ENCODE data around the gene FECH.
"Not testable (repeated sequence)": the region's sequence is repeated elsewhere in the genome, so short reads cannot be mapped to it uniquely, and the experiment has no call there.

Gene FECH

DNA sequence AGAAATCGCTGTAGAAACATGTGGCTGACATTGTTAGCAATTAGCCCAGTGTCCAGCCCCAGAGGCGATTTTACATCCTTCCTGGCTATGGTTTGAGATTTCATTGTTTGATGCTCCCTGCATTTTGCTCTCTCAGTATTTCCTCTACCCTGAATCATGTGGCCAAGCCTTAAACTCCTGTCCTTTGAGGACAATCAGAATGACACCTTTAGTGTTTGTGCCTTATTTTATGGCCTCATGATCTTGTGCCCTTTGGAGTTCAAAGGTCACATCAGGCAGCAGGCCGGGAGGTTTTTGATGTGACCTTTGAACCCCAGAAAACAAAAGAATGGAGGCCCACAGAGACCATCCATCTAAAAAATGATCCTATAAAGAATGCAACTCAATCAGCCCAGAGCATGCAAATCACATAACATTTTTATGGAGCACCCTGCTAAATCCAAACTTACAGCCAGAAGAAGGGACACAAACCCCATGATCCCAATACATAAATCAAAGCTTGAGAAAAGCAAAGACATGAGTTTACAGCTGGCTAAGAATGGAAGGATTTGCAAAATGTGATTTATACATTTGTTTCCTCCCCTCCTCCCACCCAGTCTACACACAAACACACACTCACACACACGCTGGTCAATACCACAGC lies 52.5 kb downstream of the FECH start:
- DNase-seq (ENCODE audit: low read depth in 2 of 2, low spot score in 1 of 2), result no peak

DNA sequence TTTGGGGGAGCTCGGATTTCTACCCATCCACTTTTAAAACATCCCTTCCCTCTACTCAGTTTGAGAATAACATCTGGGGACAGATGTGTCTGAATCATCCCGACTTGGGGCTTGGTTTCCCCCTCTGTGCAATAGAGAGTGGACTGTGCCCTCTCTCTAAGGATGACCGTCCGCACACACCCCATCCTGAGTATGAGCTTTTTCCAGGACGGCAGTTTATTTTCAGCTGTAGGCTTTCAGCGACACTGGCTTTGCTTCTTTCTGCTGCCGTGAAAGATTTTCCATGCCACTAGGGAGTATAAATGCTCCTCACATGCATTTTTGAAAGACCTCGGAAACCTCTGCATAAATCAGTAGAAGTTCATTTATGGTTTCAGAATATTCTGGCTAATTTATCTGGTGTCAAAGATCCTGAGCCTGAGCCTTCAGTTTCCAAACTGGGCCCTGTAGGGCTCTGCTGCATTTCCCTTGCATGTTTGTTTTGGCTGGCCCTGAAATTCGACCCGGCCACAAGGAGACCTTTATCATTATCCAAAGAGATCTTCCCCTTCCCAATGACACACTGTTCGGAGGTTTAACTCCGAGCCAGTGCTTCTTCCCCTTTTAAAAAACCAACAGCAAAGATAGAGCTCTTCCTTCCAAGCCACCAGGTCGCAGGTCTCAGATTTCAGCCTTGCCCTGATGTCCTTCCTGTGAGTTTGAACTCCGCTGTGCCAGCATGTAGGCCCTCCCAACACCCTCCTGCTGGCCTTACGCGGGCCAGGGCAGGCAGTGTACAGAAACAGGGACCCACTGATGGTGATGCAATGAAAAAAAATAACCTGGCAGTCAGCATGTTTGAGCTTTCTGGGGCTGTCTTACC lies 53.3 kb downstream of the FECH start:
- DNase-seq (ENCODE audit: low read depth in 2 of 2, low spot score in 1 of 2), result no peak

DNA sequence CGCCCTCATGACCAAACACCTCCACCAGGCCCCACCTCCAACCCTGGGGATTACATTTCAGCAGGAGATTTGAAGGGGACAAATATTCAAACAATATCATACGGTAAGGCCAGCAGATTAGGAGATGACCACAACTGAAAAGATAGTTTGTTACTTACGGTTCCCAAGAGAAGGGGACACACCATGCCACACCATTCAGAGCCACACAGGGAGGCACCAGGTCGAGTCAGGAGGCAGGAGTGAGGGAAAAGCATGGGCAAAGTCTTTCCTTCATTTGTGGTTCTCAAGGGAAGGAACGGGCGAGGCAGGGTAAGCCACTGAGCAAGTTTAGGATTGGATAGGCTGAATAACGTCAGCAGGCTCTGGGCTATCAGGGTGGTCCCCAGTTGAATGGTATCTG lies 57.4 kb downstream of the FECH start:
- no peak for DNase-seq (ENCODE audit: low read depth in 2 of 2, low spot score in 1 of 2)

DNA sequence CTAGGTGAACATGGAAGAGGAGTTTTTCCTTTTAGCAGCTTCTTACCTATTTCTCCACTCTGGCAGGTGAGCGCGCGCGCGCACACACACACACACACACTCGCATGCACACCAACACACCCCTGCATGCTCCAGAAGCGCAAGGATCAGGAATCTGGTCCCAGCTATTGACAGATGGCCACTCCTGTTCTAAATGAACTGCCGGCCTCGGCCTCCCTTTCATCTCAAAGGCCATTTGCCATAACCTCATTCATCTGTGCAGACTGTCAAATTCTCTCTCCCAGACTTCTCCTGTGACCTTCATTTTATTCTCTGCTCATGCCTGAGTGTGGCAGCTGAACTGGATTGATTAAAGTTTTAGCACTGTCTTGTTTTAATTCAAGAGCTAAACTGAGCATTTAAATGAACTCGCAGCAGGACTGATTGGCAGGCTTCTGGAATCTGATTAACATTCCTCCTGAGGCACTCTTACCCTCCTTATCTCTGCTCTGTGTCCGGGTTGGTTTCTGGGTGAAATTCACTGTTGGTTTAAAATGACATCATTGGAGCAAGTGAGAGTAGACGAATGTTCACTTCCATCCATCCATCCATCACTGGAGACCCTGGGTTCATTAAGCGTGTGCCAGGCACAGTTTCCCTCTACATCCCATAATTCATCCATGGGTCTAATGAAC lies 58.8 kb downstream of the FECH start:
- no peak for DNase-seq (ENCODE audit: low read depth in 2 of 2, low spot score in 1 of 2)

DNA sequence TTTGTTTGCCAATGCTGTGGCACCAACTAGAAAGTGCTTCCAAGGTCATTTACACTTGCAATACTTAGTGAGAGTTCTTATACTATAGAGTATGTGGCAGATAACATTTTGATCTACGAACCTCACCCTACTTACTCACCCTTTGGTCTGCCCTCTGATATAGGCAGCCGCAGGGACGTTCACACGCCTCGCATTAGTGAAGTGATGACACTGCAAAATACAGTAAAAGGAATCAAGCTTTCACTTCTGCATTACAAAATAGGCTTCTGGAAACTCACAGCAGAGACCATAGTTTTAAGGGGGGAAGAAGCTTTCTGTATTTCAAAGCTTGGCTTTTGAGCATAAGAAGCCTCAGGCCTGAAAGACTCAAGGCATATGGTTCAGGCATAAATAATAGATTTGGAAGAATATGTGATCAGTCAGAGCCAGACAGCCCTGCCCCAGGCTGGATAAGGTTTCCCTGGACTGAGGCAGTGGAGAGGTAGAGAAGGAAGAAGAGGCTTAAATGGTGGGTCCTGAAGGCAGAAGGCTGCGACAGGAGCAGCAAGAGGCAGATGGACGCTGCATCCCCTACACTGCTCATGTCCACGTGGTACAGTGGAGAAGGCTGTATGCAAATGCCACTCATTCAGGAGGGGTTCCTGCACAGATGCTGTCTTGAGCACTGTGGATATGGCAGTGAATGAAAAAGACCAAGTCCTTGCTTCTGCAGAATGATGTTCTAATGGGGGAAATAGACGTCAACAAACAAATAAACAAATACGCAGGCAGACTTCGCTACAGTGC lies 63.1 kb downstream of the FECH start:
- DNase-seq (ENCODE audit: low read depth in 2 of 2, low spot score in 1 of 2), result no peak

DNA sequence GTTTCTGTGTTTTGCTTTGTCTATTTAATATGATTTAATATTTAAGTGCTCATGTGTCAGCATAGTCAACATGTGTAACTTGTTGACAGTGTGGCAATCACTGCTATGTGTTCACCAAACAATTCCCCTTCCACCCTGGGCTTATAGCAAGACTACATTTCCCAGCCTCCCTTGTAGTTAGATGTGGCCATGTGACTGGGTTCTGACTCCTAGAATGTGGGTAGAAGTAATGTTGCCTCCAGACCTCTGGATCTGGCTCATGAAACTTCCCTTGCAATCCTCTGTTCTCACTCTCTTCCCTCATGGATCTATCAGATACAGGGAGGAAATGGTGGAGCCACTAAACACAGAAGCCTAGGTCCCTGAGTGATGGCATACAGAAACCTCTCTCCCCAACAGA lies 64.2 kb downstream of the FECH start:
- not testable (repeated sequence) for DNase-seq (ENCODE audit: low read depth in 2 of 2, low spot score in 1 of 2)

DNA sequence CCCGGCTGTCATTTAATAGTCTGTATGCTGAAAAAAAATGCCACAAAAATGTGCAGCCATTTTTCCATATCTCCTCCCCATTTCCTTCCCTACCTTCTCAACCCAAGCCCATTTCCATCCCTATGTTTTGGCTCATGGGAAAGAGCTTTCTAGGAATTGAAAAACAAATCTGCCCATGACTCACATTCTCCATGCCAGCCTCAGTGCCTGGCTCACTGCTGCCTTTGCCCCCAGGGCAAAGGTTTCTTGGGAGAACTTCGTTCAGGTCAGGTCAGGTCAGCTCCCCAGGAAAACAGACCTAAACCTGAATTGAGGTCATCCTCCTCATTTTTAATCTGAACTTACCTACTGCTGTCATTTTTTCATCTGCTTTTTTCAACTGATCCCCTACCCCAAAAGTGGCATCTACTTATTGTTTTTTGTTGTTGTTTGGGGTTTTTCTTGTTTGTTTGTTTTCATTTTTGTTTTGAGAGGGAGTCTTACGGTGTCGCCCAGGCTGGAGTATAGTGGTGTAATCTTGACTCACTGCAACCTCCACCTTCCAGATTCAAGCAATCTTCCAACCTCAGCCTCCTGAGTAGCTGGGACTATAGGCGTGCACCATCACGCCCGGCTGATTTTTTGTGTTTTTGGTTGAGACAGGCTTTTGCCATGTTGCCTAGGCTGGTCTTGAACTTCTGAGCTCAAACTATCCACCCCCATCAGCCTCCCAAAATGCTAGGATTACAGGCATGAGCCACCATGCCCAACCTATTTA lies 66.7 kb downstream of the FECH start:
- DNase-seq (ENCODE audit: low read depth in 2 of 2, low spot score in 1 of 2), result no peak

DNA sequence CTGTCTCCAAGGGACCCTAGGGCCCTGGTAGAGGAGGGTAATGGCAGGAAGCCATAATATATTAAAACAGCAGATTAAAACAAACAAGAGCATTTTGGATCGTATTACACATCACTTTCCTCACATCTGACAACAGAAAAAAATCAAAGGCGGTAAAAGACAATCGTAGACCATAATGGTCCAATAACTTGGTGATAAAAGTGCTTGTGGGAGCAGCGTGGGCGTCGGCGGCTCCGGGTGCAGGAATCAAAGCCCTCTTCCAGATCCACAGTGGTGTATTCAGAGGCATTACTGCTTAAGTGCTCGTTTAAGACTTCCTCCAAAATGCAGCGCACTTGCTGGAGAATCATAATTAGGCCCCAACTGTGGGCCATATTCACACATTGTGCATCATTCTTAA lies 68.0 kb downstream of the FECH start:
- no peak for DNase-seq (ENCODE audit: low read depth in 2 of 2, low spot score in 1 of 2)

DNA sequence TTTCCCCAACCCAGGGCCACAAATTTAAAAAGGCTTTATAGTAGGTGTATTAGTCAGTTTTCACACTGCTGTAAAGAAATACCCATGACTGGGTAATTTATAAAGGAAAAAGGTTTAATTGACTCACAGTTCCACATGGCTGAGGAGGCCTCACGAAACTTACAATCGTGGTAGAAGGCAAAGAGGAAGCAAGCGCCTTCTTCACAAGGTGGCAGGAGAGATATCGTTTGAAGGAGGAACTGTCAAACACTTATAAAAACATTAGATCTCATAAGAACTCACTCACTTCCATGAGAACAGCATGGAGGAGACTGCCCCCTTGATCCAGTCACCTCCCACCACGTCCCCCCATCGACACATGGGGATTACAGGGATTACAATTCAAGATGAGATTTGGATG lies 70.4 kb downstream of the FECH start:
- DNase-seq (ENCODE audit: low read depth in 2 of 2, low spot score in 1 of 2), result no peak

DNA sequence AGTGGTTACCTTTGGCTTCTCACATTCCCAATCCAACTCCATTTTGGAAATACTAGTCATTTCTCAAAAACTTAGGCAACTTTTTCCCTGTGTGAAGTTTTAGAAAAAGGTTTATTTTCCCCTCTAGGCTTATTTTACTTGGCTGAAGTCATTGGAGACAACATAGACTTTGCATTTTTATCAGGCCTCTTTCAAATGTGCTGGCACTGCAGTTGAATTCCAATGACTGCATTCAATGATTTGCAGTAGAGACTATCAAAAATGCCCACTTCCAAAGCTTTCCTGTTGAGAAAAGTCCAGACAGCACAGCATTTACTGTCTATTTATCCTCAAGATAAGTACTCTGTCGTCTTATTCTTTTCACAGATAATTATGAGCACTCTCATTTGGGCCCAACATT lies 81.3 kb downstream of the FECH start:
- DNase-seq (ENCODE audit: low read depth in 2 of 2, low spot score in 1 of 2), result no peak

DNA sequence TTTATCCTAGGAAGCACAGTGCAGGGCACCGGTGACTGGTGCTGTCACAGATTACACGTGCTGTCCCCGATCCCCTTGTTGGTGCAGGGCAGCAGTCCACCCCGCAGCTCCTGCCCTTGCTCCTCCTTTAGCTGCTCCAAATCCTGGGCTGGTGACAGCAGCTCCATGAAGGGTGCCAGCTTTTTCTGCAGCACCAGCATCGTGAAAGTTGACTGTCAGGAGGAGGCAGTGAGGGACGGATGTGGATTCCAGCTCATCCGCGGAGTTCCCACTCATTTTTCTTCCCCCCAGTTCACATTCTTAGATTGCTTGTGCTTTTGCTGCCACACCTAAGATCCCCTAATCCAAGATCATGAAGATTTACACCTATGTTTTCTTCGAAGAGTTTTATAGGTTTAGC lies 83.9 kb downstream of the FECH start:
- DNase-seq (ENCODE audit: low read depth in 2 of 2, low spot score in 1 of 2), result no peak

DNA sequence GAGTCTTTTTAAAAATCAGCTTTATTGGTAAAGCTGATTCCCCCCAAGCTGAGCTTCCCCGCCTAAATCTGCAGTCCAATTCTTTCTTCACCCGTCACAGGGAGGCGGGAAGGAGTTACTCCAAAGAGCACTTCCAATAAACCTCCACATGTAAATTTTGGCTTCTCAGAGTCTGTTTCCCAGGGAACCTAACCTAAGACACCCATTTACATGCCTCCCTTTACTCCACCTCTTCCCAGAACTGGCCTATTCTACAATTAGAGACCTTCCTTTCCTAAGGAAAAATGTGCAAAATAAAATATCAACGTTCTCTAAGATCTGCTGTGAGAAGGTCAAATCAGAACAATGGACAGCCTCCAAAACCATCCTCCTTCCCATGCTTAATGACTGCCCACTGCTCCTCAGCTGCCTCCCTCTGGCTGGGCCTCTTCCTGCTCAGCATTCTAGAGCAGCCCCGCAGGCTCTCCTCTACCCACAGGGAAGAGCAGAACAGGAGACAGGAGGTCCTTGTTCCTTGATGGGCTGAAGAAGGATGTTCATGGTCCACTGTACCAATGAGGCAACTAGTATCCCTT lies 87.7 kb downstream of the FECH start:
- no peak for DNase-seq (ENCODE audit: low read depth in 2 of 2, low spot score in 1 of 2)

Data from stimulated activated CD8-positive, alpha-beta memory T cell treated with anti-CD3 and anti-CD28 coated beads, Interleukin-4, amount 100 ng/mL, for 1 hour (primary cell).